ENCODE data around the gene ZNF451.

ZNF451 gene

DNA sequence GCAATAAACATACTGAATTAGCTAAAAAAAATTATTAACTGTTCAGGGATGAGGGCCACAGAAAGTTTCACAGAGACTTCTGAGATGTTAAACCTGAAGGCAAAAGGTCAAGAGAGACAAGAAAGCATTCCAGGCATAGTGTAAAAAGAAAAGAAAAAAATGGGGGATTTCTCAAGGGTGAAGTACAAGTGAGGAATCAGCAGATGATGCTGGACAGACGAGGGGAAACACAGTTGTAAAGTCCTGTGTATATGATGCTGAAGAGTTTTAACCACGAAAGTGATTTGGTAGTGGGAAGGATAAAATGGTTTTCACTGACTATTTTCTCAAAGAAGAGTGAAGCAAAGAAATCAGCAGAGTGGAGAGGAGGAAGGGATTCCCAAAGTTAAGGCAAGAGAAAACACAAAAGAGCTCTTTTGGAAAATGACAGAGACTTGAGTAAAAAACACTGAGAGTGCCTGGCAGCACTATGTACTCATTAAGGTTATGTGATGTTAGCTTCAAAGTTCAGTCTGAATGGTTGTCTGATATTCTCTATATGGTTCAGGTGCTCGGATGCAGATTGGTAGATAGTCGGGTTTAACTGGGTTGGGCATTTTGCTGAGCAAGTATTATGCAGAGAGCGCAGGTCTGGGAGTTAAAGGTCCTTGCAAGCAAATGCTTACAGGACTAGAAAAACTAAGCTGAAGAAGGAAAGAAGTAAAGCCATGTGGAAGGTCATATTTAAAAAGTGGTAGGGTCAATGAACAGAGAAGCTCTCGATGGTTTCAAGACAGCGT, 115.8 kb downstream of the ZNF451 start:
- no peak for DNase-seq (ENCODE audit: low read depth)

DNA sequence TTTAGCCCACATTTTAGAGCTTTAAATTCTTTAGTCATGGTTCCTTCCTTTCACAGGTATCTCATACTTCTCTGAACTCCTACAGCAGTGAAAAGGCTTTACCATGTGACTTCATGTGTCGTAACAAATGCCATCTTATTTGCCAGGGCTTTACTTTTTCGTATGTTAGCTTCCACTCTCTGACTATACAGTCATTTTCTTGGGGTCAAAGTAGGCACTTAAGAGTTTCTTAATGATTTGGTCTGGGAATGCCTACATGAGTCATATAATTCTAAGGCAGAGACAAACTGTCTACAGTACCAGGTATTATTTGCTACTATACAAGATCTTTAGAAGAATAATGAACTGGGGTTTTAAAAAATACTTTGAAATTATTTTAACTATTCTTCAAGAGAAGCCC, 117.2 kb downstream of the ZNF451 start:
- DNase-seq (ENCODE audit: low read depth) = no peak

DNA sequence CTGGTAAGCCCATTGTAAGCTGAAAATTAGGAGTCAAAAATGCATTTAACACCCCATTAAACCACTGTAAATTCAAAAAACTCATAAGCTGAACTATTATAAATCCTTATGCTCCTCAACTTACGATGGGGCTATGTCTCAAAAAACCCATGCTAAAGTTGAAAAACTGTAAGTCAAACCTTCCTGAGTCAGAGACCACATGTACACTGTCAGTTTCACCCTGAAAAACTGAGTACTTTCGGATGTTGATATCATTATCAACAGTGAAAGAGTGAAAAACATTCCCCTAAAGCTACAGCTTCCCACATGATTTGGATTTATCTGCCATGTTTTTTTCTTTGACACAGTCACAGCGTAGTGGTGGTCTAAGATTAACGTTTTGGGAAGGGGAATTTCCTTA, 117.9 kb downstream of the ZNF451 start:
- no peak for DNase-seq (ENCODE audit: low read depth)

DNA sequence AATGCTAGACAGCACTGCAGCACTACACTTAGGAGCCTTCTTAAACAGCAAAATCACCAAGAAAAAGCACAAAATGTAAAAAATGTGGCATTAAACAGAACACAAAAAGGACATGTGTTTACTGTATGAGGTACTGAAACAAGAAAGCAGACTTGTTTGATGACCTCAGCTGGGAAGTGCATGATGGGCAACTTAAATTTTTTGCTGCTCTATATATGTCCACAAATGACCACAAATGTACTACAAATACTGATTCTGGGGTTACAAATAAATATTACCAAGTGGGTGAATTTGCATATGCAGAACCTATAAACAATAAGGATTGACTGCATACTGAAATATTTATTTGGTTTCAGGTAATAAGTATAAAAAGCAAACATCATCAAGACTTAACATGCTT, 119.0 kb downstream of the ZNF451 start:
- DNase-seq (ENCODE audit: low read depth) = no peak

DNA sequence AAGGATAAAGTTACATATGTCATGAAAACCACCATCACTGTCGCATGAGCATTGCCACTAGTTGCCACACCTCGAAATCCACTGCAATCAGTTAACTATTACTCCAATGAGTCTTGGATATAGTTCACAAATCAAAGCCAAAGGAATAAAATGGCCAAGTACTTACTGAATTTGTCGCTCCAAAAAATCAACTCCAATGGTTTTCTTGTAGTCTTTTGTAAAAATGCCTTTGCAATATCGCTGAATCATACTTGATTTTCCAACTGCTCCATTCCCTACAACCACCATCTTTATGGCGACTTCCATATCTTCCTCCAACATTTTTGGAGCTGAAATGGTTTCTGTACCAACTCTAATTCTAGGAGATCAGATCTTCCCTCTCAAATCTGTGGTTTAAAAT, 120.1 kb downstream of the ZNF451 start:
- no peak for DNase-seq (ENCODE audit: low read depth)

DNA sequence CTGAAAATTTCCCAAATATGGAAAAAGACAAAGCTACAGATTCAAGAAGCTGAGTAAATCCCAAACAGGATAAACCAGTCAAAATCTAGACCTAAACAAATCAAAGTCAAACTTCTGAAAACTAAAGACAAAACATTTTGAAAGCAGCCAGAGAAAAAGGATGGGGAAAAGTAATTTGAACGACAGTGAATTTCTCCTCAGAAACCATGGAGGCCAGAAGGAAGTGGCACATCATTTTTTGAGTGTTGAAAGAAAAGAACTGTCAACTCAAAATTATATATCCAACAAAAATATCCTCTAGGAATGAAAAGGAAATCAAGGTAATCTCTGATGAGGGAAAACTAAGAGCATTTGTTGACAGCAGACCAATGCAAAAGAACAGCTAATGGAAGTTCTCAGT, 125.3 kb downstream of the ZNF451 start:
- no peak for DNase-seq (ENCODE audit: low read depth)

DNA sequence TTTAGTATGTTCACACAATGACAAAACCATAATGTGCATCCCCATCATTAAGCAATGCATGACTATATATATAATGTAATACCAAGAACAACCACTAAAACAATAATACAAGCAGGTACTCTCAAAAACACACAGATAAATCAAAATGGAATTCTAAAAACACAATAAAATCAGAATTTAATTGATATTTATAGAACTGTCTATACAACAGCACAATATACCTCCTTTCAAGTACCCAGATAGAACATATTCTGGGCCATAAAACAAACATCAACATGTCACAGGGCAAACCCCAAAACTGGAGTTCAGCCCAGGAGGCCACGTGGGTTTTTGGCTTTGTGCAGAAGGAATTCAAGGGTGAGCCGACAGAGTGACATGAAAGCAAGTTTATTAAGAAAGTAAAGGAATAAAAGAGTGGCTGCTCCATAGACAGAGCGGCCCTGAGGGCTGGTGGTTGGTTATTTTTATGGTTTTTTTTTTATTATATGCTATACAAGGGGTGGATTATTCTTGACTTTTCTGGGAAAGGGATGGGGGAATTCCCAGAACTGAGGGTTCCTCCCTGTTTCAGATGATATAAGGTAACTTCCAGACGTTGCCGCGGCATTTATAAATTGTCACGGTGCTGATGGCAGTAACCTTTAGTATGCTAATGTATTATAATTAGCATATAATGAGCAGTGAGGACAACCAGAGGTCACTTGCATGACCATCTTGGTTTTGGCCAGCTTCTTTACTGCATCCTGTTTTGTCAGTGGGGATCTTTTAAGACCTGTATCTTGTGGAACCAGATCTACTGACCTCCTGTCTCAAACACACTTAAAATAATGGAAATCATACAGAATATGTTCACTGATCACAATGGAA, 126.5 kb downstream of the ZNF451 start:
- DNase-seq (ENCODE audit: low read depth) = no peak

DNA sequence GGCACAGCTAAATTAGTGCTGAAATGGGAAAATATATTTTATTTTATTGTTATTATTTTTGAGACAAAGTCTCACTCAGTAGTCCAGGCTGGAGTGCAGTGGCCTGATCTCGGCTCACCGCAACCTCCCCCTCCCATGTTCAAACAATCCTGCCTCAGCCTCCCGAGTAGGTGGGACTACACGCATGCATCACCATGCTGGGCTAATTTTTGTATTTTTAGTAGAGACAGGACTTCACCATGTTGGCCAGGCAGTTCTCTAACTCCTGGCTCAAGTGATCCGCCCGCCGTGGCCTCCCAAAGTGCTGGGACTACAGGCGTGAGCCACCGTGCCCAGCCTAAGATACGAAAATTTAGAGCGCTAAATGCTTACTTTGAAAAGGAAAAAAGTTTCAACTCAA, 127.3 kb downstream of the ZNF451 start:
- no peak for DNase-seq (ENCODE audit: low read depth)
